ENCODE data around the gene PRSS36. TPM values are rescaled to one million over a fixed set of nuclear protein-coding genes. Genes with fewer than 3 reads are reported as not detected.
"Not testable (repeated sequence)": the region's sequence is repeated elsewhere in the genome, so short reads cannot be mapped to it uniquely, and the experiment has no call there.

The PRSS36 gene
- total and polyA plus RNA-seq, 4 donors: 0.09 to 2.1 (median 0.62) TPM

GRCh38 chr16:31196324-31197088 lies 46.6 kb upstream of the PRSS36 start:
- Histone ChIP-seq H3K4me3 (ENCODE audit: low read depth in 1 of 3, low read length in 3 of 3) (no peak overlapping the region), H3K36me3 (ENCODE audit: control insufficient read depth in 4 of 4, insufficient read depth in 3 of 4, low read depth in 1 of 4, low read length in 3 of 4) (peaks cover 13 to 32% (median 24%) of the 10 kb centered on the region in 4 donors), H3K9me3 (ENCODE audit: control insufficient read depth in 4 of 4, low read length in 3 of 4) (no peaks in the 10 kb centered on the region), H3K4me1 (ENCODE audit: control insufficient read depth in 4 of 4, insufficient read depth in 4 of 4, low read length in 3 of 4) (peaks cover 0 to 12% (median 5%) of the 10 kb centered on the region in 4 donors), H3K27ac (ENCODE audit: low read depth in 1 of 2, low read length in 2 of 2) (no peak overlapping the region), H3K9ac (ENCODE audit: low read depth in 1 of 2, low read length in 2 of 2) (no peak overlapping the region), H3K27me3 (ENCODE audit: control insufficient read depth in 4 of 4, insufficient read depth in 4 of 4, low read length in 3 of 4) (no peaks in the 10 kb centered on the region)
- 73% methylated on average over 17 of the region's 17 CpGs for WGBS
- TF ChIP-seq EGR1 (IDR thresholded peaks at IDR 0.05; ENCODE audit: low read depth in 2 of 2) (no peak), FOXA2 (IDR thresholded peaks at IDR 0.05) (no peak)
- TF ChIP-seq, protein P1, sequence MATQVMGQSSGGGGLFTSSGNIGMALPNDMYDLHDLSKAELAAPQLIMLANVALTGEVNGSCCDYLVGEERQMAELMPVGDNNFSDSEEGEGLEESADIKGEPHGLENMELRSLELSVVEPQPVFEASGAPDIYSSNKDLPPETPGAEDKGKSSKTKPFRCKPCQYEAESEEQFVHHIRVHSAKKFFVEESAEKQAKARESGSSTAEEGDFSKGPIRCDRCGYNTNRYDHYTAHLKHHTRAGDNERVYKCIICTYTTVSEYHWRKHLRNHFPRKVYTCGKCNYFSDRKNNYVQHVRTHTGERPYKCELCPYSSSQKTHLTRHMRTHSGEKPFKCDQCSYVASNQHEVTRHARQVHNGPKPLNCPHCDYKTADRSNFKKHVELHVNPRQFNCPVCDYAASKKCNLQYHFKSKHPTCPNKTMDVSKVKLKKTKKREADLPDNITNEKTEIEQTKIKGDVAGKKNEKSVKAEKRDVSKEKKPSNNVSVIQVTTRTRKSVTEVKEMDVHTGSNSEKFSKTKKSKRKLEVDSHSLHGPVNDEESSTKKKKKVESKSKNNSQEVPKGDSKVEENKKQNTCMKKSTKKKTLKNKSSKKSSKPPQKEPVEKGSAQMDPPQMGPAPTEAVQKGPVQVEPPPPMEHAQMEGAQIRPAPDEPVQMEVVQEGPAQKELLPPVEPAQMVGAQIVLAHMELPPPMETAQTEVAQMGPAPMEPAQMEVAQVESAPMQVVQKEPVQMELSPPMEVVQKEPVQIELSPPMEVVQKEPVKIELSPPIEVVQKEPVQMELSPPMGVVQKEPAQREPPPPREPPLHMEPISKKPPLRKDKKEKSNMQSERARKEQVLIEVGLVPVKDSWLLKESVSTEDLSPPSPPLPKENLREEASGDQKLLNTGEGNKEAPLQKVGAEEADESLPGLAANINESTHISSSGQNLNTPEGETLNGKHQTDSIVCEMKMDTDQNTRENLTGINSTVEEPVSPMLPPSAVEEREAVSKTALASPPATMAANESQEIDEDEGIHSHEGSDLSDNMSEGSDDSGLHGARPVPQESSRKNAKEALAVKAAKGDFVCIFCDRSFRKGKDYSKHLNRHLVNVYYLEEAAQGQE (IDR thresholded peaks at IDR 0.05): peak; percentile 36
- DNase-seq (ENCODE audit: low spot score): no peak

- H3K9me3 ChIP-seq (ENCODE audit: control insufficient read depth in 4 of 4, low read length in 3 of 4); H3K4me1 ChIP-seq (ENCODE audit: control insufficient read depth in 4 of 4, insufficient read depth in 4 of 4, low read length in 3 of 4); DNase-seq (ENCODE audit: low spot score); H3K27ac ChIP-seq (ENCODE audit: low read depth in 1 of 2, low read length in 2 of 2); H3K9ac ChIP-seq (ENCODE audit: low read depth in 1 of 2, low read length in 2 of 2); H3K27me3 ChIP-seq (ENCODE audit: control insufficient read depth in 4 of 4, insufficient read depth in 4 of 4, low read length in 3 of 4); H3K4me3 ChIP-seq (ENCODE audit: low read depth in 1 of 3, low read length in 3 of 3): not testable (repeated sequence)
- WGBS: 97% methylated on average over 11 of the region's 11 CpGs
- H3K36me3 ChIP-seq (ENCODE audit: control insufficient read depth in 4 of 4, insufficient read depth in 3 of 4, low read depth in 1 of 4, low read length in 3 of 4): peaks cover 16 to 38% (median 31%) of the 10 kb centered on the region in 4 donors
Observed at GRCh38 chr16:31195861-31196260, 46.0 kb upstream of the PRSS36 start.

- peaks cover 19 to 47% (median 40%) of the 10 kb centered on the region in 4 donors for H3K36me3 ChIP-seq (ENCODE audit: control insufficient read depth in 4 of 4, insufficient read depth in 3 of 4, low read depth in 1 of 4, low read length in 3 of 4)
- TF ChIP-seq JUND (IDR thresholded peaks at IDR 0.05): no peak
- TF ChIP-seq RXRA (IDR thresholded peaks at IDR 0.05): no peak
- TF ChIP-seq, protein P1 (IDR thresholded peaks at IDR 0.05): no peak
- no peak for TF ChIP-seq HNF4G (IDR thresholded peaks at IDR 0.05)
- TF ChIP-seq NR2F2 (IDR thresholded peaks at IDR 0.05): no peak
- TF ChIP-seq EGR1 (IDR thresholded peaks at IDR 0.05; ENCODE audit: low read depth in 2 of 2): no peak
- no peak for TF ChIP-seq FOXA2 (IDR thresholded peaks at IDR 0.05)
- TF ChIP-seq TAF1 (conservative IDR thresholded peaks at IDR 0.05): no peak
- TF ChIP-seq ATF3 (IDR thresholded peaks at IDR 0.05): no peak
- TF ChIP-seq, protein P2, sequence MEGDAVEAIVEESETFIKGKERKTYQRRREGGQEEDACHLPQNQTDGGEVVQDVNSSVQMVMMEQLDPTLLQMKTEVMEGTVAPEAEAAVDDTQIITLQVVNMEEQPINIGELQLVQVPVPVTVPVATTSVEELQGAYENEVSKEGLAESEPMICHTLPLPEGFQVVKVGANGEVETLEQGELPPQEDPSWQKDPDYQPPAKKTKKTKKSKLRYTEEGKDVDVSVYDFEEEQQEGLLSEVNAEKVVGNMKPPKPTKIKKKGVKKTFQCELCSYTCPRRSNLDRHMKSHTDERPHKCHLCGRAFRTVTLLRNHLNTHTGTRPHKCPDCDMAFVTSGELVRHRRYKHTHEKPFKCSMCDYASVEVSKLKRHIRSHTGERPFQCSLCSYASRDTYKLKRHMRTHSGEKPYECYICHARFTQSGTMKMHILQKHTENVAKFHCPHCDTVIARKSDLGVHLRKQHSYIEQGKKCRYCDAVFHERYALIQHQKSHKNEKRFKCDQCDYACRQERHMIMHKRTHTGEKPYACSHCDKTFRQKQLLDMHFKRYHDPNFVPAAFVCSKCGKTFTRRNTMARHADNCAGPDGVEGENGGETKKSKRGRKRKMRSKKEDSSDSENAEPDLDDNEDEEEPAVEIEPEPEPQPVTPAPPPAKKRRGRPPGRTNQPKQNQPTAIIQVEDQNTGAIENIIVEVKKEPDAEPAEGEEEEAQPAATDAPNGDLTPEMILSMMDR (IDR thresholded peaks at IDR 0.05; ENCODE audit: low read depth, low read length, missing input control): no peak
- no peak for TF ChIP-seq GABPA (IDR thresholded peaks at IDR 0.05 in 1 of 2, conservative IDR thresholded peaks at IDR 0.05 in 1 of 2)
- TF ChIP-seq FOXA1 (IDR thresholded peaks at IDR 0.05): no peak
- TF ChIP-seq RAD21 (IDR thresholded peaks at IDR 0.05): no peak
- no peak for TF ChIP-seq MAX (IDR thresholded peaks at IDR 0.05)
- H3K27me3 ChIP-seq (ENCODE audit: control insufficient read depth in 4 of 4, insufficient read depth in 4 of 4, low read length in 3 of 4): no peaks in the 10 kb centered on the region
- no peaks in the 10 kb centered on the region for H3K9me3 ChIP-seq (ENCODE audit: control insufficient read depth in 4 of 4, low read length in 3 of 4)
- no peak overlapping the region for H3K9ac ChIP-seq (ENCODE audit: low read depth in 1 of 2, low read length in 2 of 2)
- no peak overlapping the region for H3K27ac ChIP-seq (ENCODE audit: low read depth in 1 of 2, low read length in 2 of 2)
- no peak overlapping the region for H3K4me3 ChIP-seq (ENCODE audit: low read depth in 1 of 3, low read length in 3 of 3)
- WGBS: 87% methylated on average over 7 of the region's 7 CpGs
- DNase-seq (ENCODE audit: low spot score): no peak
- peaks cover 0 to 4% (median 0%) of the 10 kb centered on the region in 4 donors for H3K4me1 ChIP-seq (ENCODE audit: control insufficient read depth in 4 of 4, insufficient read depth in 4 of 4, low read length in 3 of 4)
Observed at GRCh38 chr16:31194898-31195297, 45.0 kb upstream of the PRSS36 start.

All from liver (tissue), 9 donors.